GM20000 (cell line): ENCODE data around the gene OR10A2.

Experiments used
- DNase-seq: peaks from one replicate; pipeline ENCODE4 v3.0.0; 2012; ENCODE audit warnings: low spot score
- TF ChIP-seq, protein P1 (sequence below): IDR thresholded peaks from 2 replicates; pipeline ENCODE4 v1.5.1; 2012; ENCODE audit warnings: mild to moderate bottlenecking, control low read depth; ENCODE audit errors: extremely low read depth, missing control alignments

OR10A2 gene, protein sequence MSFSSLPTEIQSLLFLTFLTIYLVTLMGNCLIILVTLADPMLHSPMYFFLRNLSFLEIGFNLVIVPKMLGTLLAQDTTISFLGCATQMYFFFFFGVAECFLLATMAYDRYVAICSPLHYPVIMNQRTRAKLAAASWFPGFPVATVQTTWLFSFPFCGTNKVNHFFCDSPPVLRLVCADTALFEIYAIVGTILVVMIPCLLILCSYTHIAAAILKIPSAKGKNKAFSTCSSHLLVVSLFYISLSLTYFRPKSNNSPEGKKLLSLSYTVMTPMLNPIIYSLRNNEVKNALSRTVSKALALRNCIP

DNA sequence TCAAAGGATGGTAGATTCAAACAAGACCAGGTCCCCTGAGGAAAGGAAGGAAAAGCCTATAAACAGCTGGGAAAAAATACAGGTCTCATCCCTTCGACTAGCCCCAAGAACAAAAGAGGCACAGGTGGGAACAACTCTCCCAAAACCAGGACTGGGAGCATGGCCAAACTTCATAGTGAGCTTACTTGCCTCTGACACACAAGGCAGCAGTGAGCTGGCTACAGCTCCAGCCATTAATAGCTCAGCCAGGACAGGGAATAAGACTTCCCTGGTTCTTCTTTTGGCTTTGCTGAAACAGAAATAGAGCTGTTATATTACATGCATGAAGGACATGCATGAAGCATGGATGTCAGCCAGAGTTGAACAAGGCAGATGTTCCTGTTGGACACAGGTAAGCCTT lies at the start of gene OR10A2:
OR10A2 (plus strand) TSS at position 97 of the 400 bp plus-strand sequence. CDS start 6,698 bp downstream, outside the sequence.
- TF ChIP-seq, protein P1, sequence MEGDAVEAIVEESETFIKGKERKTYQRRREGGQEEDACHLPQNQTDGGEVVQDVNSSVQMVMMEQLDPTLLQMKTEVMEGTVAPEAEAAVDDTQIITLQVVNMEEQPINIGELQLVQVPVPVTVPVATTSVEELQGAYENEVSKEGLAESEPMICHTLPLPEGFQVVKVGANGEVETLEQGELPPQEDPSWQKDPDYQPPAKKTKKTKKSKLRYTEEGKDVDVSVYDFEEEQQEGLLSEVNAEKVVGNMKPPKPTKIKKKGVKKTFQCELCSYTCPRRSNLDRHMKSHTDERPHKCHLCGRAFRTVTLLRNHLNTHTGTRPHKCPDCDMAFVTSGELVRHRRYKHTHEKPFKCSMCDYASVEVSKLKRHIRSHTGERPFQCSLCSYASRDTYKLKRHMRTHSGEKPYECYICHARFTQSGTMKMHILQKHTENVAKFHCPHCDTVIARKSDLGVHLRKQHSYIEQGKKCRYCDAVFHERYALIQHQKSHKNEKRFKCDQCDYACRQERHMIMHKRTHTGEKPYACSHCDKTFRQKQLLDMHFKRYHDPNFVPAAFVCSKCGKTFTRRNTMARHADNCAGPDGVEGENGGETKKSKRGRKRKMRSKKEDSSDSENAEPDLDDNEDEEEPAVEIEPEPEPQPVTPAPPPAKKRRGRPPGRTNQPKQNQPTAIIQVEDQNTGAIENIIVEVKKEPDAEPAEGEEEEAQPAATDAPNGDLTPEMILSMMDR: no peak
- DNase-seq: no peak

DNA sequence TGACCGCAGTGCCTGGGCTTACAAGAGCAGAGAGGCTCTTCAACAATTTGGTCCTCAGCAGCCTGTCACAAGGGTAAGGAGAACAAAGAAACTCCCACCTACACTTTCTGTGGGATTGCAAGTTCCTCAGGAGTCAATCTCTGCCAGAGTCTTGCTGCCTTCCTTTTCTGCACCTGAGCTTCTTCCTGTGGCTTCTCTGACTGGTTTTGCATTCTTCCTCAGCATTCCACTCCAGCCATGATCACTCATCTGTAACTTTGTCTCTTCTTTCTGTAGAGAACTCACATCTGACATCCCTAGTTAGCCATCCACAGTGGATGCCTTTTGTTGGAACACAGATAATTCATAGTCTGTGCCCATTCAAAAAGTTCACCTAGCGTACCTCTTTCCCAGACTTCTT lies 49.2 kb upstream of the OR10A2 start:
- no peak for DNase-seq
- TF ChIP-seq, protein P1: no peak

DNA sequence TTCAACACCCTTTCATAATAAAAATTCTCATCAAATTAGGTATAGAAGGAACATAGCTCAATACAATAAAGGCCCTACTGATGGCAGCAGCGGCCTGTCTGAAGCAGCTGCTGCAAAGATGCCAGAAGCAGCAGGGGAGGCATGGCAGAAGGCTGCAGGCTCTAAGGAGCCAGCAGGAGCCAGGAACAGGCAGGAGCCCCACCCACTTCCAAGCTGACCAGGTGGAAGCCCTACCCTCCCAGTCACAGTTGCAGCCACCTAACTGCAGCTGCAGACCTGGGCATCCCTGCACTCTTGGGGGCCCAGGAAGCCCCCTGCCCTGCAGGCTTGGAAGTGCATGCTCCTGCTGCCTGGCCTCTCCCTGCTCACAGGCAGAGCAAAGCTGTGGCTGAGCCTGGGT lies 45.2 kb upstream of the OR10A2 start:
- TF ChIP-seq, protein P1: no peak
- no peak for DNase-seq

DNA sequence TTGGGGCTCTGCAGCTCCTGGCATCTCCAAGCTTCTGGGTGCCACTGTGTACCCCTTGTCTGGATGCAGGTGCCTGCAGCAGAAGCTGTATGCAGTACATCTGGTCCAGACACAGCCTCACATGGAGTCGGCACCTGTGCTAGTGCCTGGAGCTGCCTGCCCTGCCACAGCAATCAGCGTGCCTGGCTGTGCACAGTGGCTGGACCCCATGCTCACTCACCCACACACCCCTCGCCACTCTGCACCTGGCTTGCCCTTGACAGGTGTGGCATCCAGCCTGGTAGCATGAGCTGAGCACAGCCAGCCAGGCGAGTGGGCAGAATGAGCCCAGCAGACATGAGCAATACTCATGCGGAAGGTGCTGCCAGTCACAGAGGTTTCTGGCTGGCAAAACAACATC lies 43.9 kb upstream of the OR10A2 start:
- TF ChIP-seq, protein P1: no peak
- no peak for DNase-seq

DNA sequence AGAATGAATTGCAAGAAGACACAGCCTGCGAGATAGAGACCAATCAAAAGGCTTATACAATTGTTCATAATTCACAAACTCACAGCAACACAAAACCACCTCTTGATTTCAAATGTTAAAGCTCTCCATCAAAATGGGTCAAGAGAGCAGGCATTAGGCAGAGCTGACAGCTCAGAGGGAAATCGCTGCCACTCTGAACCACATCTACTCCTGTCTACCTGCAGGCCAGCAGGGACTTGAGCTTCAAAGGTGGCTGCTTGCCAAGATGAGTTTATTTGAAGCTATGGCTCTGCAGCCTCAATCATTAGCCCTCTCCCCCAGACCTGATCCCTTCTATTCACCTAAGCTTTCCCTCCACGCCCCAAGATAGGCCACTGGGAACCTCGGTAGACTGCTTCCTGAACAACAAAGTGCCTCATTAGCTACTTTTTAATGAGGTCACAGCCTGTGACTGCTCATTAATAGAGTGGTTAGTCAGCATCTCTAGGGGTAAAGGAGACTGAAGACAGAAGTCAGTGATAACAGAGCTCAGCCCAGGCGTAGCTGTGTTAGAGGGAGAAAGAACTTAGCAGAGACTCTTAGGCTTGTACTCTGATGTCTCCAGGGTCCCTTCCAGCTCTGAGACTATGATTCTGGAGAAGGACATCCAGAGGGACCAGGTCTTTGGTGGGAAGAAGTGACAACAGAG lies 38.6 kb upstream of the OR10A2 start:
- no peak for DNase-seq

DNA sequence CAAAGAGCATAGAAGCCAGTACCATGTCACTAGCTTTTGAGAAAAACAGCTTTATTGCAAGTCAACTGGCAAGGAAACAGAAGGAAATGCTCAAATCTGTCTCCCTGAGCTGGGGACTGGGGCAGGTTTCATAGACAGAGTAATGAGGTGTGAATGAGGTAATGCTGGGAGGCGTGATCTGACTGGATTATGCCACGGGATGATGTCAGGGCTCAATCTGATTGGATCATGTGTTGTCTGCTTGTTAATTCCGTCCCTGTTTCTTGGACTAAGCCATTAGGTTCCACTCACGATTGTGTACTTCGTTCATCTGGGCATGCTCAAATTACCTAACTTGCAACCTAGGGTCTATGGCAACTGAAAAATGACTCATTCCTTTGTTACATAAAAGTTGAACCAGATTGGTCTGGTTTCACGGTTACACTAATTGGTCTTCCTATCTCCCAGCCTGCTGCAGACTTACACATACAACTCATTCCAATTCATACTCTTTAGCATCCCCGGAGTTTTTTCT lies 37.6 kb upstream of the OR10A2 start:
- TF ChIP-seq, protein P1: no peak
- DNase-seq: no peak

More for the DNA sequence above, 38.6 kb upstream of the OR10A2 start:
- TF ChIP-seq, protein P1: no peak

DNA sequence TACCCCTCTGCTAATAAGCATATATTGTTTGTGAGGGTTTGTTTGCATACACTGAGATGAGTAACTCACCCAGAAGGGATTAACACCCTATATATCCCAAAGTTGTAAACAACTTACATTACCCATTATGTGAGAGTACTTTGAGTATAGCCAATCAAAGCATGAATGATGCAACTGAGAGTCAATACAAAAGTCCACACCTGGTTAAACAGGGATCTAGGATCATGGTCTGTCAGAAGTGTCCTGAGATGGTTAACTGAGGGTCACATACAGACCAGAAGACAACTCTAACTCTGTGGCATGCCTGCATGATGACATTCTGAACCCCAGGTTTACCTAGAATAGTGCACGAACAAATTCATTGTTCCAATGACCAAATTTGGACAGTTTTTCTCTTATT lies 34.8 kb upstream of the OR10A2 start:
- DNase-seq: no peak
- TF ChIP-seq, protein P1: no peak
